HG03045 (cell line): ENCODE results near the gene ALG1L2.
"Not testable (repeated sequence)": the region's sequence is repeated elsewhere in the genome, so short reads cannot be mapped to it uniquely, and the experiment has no call there.

Experiments used
- ATAC-seq: cut with Tn5 transposase; IDR thresholded peaks from one replicate; pipeline ENCODE4 v1.9.1; 2021; ENCODE audit warnings: mild to moderate bottlenecking, moderate library complexity; ENCODE audit not compliant: unreplicated experiment

Gene ALG1L2

GRCh38 chr3:130081351-130081881 is at the start of gene ALG1L2:
TSS of gene ALG1L2 (plus strand) at chr3:130081831. CDS start at chr3:130082017, 186 bp downstream.
- ATAC-seq, result no peak

DNA sequence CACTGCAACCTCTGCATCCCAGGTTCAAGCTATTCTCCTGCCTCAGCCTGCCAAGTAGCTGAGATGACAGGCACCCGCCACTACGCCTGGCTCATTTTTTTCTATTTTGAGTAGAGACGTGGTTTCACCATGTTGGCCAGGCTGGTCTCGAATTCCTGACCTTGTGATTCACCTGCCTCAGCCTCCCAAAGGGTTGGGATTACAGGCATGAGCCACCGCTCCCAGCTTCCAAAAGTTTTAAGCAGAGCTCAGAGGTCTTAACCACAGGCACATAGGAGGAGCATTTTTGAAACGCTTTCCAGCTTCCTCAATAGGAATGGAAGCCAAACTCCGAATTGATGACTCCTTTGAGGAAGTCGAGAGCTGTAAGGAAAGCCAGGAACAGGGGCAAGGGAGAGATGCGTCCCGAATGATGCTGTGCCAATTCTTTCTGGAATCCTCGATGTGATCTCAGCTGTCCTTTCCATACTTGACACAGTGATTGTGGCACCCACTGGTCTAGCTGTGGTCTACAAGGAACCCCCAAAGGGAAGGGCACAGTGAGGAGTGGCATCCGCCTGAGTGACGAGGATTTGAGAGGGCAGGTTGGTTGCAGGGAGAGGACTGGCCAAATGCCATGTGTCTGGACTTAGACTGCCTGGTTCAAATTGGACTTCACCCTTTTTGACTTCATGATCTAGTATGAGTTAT is 44.4 kb upstream of the ALG1L2 start:
- ATAC-seq, result not testable (repeated sequence)

DNA sequence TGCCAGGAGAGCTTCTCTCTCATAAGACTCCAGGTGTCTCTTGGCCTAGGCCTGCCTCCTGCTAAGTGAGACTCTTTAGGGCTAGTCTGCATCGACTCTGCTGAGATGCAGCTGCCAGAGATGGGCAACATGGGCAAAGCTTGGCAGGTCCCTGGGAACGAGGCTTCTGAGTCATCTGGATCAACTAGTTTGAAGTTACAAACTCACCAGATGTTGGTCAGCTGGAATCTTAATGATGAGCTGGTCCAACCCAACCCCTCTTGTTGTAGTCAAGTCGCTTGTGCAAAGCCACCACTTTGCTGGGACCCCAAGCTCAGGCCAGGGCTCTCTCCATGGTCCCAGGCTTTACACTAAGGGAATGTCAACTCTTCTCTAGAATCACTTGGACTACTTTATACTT is 38.9 kb upstream of the ALG1L2 start:
- ATAC-seq, result not testable (repeated sequence)

GRCh38 chr3:130043658-130044057 is 38.0 kb upstream of the ALG1L2 start:
- ATAC-seq, result not testable (repeated sequence)

GRCh38 chr3:130044370-130044769 is 37.3 kb upstream of the ALG1L2 start:
- no peak for ATAC-seq

DNA sequence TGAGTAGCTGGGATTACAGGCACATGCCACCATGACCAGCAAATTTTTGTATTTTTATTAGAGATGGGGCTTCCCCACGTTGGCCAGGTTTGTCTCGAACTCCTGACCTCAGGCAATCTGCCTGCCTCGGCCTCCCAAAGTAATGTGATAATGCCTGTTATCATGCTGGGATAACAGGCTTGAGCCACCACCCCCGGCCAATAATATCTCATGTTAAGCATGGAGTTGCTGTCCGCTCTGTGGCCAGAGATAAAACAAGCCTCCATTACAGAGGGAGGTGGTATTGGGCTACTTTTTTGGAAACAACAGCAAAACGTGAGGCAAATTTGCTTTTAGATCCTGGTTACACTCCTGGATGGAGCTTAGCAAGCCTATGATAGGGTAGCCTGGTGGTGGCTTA is 32.9 kb upstream of the ALG1L2 start:
- no peak for ATAC-seq

DNA sequence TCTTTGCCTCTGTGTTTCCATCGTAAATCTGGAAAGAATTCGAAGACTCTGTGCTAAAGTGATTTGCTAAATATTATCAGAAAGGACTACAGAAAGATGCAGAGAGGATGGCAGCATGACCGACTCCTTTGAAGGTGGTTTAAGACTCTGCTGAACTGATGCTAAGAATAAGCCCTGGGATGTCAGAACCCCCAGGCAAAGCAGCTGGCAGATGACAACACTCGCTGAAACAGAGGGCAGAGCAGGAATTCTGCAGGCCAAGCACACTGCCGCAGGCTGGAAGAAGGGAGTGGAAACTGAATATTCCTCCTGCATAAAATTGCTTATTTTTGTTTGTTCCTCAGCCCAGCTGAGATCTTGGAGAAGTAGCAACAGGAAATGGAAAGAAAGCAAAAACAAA is 29.3 kb upstream of the ALG1L2 start:
- ATAC-seq, result not testable (repeated sequence)

- ATAC-seq, result not testable (repeated sequence)
Observed at GRCh38 chr3:130052965-130053364, 28.7 kb upstream of the ALG1L2 start.

DNA sequence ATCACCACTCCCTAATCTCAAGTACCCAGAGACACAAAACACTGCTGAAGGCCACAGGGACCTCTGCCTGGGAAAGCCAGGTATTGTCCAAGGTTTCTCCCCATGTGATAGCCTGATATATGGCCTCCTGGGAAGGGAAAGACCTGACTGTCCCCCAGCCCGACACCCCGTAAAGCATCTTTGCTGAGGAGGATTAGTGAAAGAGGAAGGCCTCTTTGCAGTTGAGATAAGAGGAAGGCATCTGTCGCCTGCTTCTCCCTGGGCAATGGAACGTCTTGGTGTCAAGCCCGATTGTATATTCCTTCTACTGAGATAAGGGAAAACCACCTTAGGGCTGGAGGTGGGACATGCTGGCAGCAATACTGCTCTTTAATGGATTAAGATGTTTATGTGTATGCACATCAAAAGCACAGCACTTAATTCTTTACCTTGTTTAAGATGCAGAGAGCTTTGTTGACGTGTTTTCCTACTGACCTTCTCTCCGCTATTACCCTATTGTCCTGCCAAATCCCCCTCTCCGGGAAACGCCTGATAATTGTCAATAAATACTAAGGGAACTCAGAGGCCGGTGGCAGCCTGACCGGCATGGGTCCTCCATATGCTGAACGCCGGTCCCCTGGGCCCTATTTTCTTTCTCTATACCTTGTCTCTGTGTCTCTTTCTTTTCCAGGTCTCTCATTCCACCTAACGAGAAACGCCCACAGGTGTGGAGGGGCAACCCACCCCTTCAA is 23.9 kb upstream of the ALG1L2 start:
- not testable (repeated sequence) for ATAC-seq

GRCh38 chr3:130058267-130058657 is 23.4 kb upstream of the ALG1L2 start:
- ATAC-seq, result not testable (repeated sequence)

GRCh38 chr3:130058716-130059115 is 22.9 kb upstream of the ALG1L2 start:
- not testable (repeated sequence) for ATAC-seq

DNA sequence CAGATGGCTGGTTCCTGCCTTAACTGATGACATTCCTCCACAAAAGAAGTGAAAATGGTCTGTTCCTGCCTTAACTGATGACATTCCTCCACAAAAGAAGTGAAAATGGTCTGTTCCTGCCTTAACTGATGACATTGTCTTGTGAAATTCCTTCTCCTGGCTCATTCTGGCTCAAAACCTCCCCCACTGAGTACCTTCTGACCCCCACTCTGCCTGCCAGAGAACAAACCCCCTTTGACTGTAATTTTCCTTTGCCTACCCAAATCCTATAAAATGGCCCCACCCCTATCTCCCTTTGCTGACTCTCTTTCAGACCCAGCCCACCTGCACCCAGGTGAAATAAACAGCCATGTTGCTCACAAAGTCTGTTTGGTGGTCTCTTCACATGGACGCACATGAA is 22.5 kb upstream of the ALG1L2 start:
- not testable (repeated sequence) for ATAC-seq

DNA sequence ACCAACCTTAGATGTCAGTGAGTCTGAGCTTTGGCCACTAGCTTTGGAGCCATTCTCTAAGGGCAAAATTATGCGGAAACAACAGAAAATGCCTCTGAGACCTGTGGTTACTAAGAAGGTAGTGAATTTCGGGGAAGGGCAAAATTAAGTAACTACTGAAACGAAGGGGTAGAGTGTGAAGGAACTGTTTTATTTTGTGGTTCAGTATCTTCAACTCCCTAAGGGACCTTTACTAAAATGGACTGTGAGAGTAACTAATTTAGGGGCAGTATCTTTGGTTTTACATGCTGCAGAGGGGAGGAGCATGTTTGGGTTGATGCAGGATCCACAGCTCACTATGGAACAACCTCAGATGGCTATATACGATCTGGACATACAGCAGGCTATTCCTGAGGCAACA is 8.0 kb upstream of the ALG1L2 start:
- no peak for ATAC-seq

- ATAC-seq, result no peak
Observed at GRCh38 chr3:130077636-130078035, 4.0 kb upstream of the ALG1L2 start.

GRCh38 chr3:130083363-130084090 is 1.9 kb downstream of the ALG1L2 start:
- ATAC-seq, result not testable (repeated sequence)

DNA sequence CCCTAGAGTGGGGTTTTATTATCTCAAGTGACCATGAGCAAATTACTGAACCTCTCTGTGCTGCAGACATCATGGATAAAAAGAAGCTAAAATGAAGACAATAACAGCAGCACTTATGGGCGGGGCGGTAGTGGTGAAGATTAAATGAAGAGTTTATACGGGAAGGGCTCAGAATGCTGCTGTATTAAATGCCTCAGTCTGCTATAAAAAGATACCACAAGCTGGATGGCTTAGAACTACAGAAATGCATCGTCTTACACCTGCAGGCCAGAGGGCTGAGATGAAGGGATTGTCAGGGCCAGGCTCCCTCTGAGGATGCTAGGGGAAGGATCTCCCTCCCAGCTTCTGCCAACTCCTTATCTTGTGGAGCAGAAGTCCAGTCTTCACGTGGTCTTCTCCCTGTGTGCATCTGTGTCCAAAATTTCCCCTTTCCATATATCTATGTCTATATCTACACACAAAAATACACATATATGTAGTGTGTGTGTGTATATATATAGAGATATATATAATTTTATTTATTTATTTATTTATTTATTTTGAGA is 2.9 kb downstream of the ALG1L2 start:
- ATAC-seq, result no peak

GRCh38 chr3:130085881-130086280 is 4.2 kb downstream of the ALG1L2 start:
- ATAC-seq, result no peak

GRCh38 chr3:130086628-130087027 is 5.0 kb downstream of the ALG1L2 start:
- ATAC-seq, result not testable (repeated sequence)

DNA sequence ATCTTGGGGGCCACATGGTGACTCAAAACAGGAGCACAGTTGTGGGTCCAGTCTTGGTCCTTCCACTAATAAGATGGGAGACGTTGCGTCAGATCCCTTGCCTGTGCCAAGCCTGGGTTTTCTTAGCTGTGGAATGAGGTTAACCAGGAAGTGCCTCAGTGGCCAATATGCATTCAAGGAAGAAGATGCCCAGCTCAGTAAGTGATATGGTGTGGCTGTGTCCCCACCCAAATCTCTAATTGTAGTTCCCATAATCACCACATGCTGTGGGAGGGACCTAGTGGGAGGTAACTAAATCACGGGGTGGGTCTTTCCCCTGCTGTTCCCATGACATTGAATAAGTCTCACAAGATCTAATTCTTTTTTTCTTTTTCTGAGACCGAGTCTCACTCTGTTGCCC is 6.4 kb downstream of the ALG1L2 start:
- ATAC-seq, result no peak

- not testable (repeated sequence) for ATAC-seq
Observed at GRCh38 chr3:130090681-130091080, 9.1 kb downstream of the ALG1L2 start.

GRCh38 chr3:130091958-130092357 is 10.3 kb downstream of the ALG1L2 start:
- no peak for ATAC-seq
